Sigmoid colon (tissue), 4 donors: ENCODE data around the gene ARF5.

ENCODE experiments used
- POLR2A ChIP-seq, 2 donors: fragments of 450-650 bp; IDR thresholded peaks; one replicate each; pipeline ENCODE4 v1.6.1; 2016; ENCODE audit warnings: antibody characterized with exemption in 2 of 2, mild to moderate bottlenecking in 2 of 2, moderate library complexity in 2 of 2
- POLR2AphosphoS5 ChIP-seq, 4 donors: sonication (generic); formaldehyde crosslinking; IDR thresholded peaks; one replicate each; pipeline ENCODE4 v1.6.1; 2017; ENCODE audit warnings: antibody characterized with exemption in 4 of 4
- TF ChIP-seq, protein P1 (sequence below), 4 experiments: fragments of 450-650 bp in 3 of 4; fragments of 200-600 bp in 1 of 4; IDR thresholded peaks; one replicate each; pipeline ENCODE4 v1.5.1; 2016 to 2019; ENCODE audit warnings: antibody characterized with exemption in 4 of 4, mild to moderate bottlenecking in 3 of 4, moderate library complexity in 2 of 4

DNA sequence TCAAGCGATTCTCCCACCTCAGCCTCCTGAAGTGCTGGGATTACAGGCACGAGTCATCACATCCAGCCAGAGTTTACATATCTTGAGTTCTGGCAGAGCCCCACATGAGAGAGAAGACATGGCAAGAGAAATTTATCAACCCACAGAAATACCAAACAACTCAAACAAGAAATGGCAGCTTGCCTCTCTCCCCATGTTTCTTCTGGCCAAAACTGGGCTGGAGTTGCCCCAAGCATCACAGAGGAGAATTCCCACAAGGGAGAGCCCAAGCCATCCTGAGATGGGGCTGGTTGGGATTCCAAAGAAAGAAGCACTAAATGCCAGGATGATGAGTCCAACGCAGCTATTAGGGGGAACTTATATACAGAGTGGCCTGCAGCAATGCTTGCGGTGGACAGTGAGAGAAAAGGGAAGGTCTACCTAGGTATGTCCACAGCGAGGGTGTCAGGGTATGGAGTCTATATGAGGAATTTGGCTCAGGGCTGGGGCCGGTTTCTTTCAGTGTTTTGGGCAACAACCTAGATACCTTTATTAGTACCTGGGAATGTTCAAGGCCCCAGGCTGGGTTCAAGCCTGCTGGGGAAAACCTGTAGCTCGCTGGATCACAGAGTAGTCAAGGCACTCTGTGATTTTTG is 44.2 kb downstream of the ARF5 start:
- TF ChIP-seq POLR2A (IDR thresholded peaks at IDR 0.05) = no peak
- TF ChIP-seq, protein P1, sequence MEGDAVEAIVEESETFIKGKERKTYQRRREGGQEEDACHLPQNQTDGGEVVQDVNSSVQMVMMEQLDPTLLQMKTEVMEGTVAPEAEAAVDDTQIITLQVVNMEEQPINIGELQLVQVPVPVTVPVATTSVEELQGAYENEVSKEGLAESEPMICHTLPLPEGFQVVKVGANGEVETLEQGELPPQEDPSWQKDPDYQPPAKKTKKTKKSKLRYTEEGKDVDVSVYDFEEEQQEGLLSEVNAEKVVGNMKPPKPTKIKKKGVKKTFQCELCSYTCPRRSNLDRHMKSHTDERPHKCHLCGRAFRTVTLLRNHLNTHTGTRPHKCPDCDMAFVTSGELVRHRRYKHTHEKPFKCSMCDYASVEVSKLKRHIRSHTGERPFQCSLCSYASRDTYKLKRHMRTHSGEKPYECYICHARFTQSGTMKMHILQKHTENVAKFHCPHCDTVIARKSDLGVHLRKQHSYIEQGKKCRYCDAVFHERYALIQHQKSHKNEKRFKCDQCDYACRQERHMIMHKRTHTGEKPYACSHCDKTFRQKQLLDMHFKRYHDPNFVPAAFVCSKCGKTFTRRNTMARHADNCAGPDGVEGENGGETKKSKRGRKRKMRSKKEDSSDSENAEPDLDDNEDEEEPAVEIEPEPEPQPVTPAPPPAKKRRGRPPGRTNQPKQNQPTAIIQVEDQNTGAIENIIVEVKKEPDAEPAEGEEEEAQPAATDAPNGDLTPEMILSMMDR (IDR thresholded peaks at IDR 0.05) = no peak
- no peak for TF ChIP-seq POLR2AphosphoS5 (IDR thresholded peaks at IDR 0.05)
